ENCODE data around the gene AGBL4.

- TF ChIP-seq CTCF (IDR thresholded peaks at IDR 0.05; ENCODE audit: low read length) (no peak), EZH2 (IDR thresholded peaks at IDR 0.05; ENCODE audit: borderline replicate concordance, low read length) (no peak)
Observed at GRCh38 chr1:49318218-49318617, 705.5 kb downstream of the AGBL4 start.

Data from OCI-LY1 (cell line).